Mucosa of rectum (tissue), 2 donors: ENCODE data around the gene PHPT1.
"Not testable (repeated sequence)": the region's sequence is repeated elsewhere in the genome, so short reads cannot be mapped to it uniquely, and the experiment has no call there.

Source experiments
- H3K27ac ChIP-seq, 2 donors: one replicate each; pipeline ENCODE4 v1.7.0; 2013; ENCODE audit warnings: inconsistent platforms in 2 of 2, low read depth in 2 of 2, low read length in 2 of 2
- H3K27me3 ChIP-seq, 2 donors: one replicate each; pipeline ENCODE4 v1.7.0; 2013; ENCODE audit warnings: low read length in 2 of 2; ENCODE audit not compliant: control insufficient read depth in 2 of 2, insufficient read depth in 2 of 2
- H3K36me3 ChIP-seq, 2 donors: one replicate each; pipeline ENCODE4 v1.7.0; 2013; ENCODE audit warnings: low read length in 2 of 2; ENCODE audit not compliant: control insufficient read depth in 2 of 2, insufficient read depth in 2 of 2
- H3K4me1 ChIP-seq, 2 donors: one replicate each; pipeline ENCODE4 v1.7.0; 2013; ENCODE audit warnings: low read length in 2 of 2, mild to moderate bottlenecking in 1 of 2; ENCODE audit not compliant: control insufficient read depth in 2 of 2, insufficient read depth in 2 of 2
- H3K4me3 ChIP-seq, 2 donors: one replicate each; pipeline ENCODE4 v1.7.0; 2013; ENCODE audit warnings: low read length in 2 of 2
- H3K9ac ChIP-seq, 2 donors: one replicate each; pipeline ENCODE4 v1.7.0; 2013; ENCODE audit warnings: low read length in 2 of 2, low read depth in 1 of 2, mild to moderate bottlenecking in 1 of 2
- H3K9me3 ChIP-seq, 2 donors: one replicate each; pipeline ENCODE4 v1.7.0; 2013; ENCODE audit warnings: low read length in 2 of 2; ENCODE audit not compliant: control insufficient read depth in 2 of 2
- donor health status: healthy.
- donor health status: Normal muscosa, but diverticular disease.

The PHPT1 gene

GRCh38 chr9:136837856-136838277 lies 11.3 kb upstream of the PHPT1 start:
- not testable (repeated sequence) for H3K4me3 ChIP-seq, H3K27me3 ChIP-seq, H3K9me3 ChIP-seq, H3K27ac ChIP-seq, H3K9ac ChIP-seq
- Histone ChIP-seq H3K4me1 (peaks cover 25 to 28% of the 10 kb centered on the region in 2 donors), H3K36me3 (peaks cover 6 to 10% of the 10 kb centered on the region in 2 donors)

- Histone ChIP-seq H3K36me3 (peaks cover 6 to 10% of the 10 kb centered on the region in 2 donors), H3K4me3 (no peak overlapping the region), H3K4me1 (peaks cover 31 to 34% of the 10 kb centered on the region in 2 donors), H3K27me3 (no peaks in the 10 kb centered on the region), H3K9ac (no peak overlapping the region), H3K27ac (no peak overlapping the region), H3K9me3 (no peaks in the 10 kb centered on the region)
Observed at GRCh38 chr9:136838314-136839228, 10.6 kb upstream of the PHPT1 start.

GRCh38 chr9:136839229-136840139 lies 9.7 kb upstream of the PHPT1 start:
- Histone ChIP-seq H3K27me3 (no peaks in the 10 kb centered on the region), H3K4me3 (no peak overlapping the region), H3K36me3 (peaks cover 6 to 10% of the 10 kb centered on the region in 2 donors), H3K9me3 (no peaks in the 10 kb centered on the region), H3K4me1 (peaks cover 31 to 34% of the 10 kb centered on the region in 2 donors), H3K27ac (peak overlapping the region in 1 of 2 donors; percentile 86), H3K9ac (no peak overlapping the region)

GRCh38 chr9:136840140-136840876 lies 8.9 kb upstream of the PHPT1 start:
- Histone ChIP-seq H3K4me1 (peaks cover 31 to 34% of the 10 kb centered on the region in 2 donors), H3K4me3 (no peak overlapping the region), H3K9ac (peak overlapping the region; percentile 6 to 57), H3K36me3 (peaks cover 3 to 8% of the 10 kb centered on the region in 2 donors), H3K27me3 (no peaks in the 10 kb centered on the region), H3K9me3 (no peaks in the 10 kb centered on the region), H3K27ac (peak overlapping the region; percentile 86)

GRCh38 chr9:136840877-136841645 lies 8.1 kb upstream of the PHPT1 start:
- peaks cover 3 to 8% of the 10 kb centered on the region in 2 donors for H3K36me3 ChIP-seq
- no peaks in the 10 kb centered on the region for H3K27me3 ChIP-seq
- H3K4me1 ChIP-seq, result peaks cover 31 to 34% of the 10 kb centered on the region in 2 donors
- H3K4me3 ChIP-seq, result peak overlapping the region in 1 of 2 donors; percentile 2
- peak overlapping the region; percentile 86 for H3K27ac ChIP-seq
- no peaks in the 10 kb centered on the region for H3K9me3 ChIP-seq
- H3K9ac ChIP-seq, result peak overlapping the region; percentile 6 to 70

GRCh38 chr9:136841646-136842379 lies 7.4 kb upstream of the PHPT1 start:
- H3K27ac ChIP-seq, result peak overlapping the region; percentile 86
- H3K4me1 ChIP-seq, result peaks cover 34 to 36% of the 10 kb centered on the region in 2 donors
- H3K9me3 ChIP-seq, H3K36me3 ChIP-seq, H3K27me3 ChIP-seq: not testable (repeated sequence)
- peak overlapping the region; percentile 64 to 68 for H3K4me3 ChIP-seq
- H3K9ac ChIP-seq, result peak overlapping the region in 1 of 2 donors; percentile 70

- Histone ChIP-seq H3K4me1 (peaks cover 34 to 36% of the 10 kb centered on the region in 2 donors), H3K9ac (peak within 1 kb of the TSS; percentile 24 to 70), H3K27ac (peak within 1 kb of the TSS; percentile 86), H3K4me3 (peak within 1 kb of the TSS; percentile 64 to 68)
- H3K9me3 ChIP-seq, H3K27me3 ChIP-seq, H3K36me3 ChIP-seq: not testable (repeated sequence)
Observed at GRCh38 chr9:136842380-136842948, 6.7 kb upstream of the PHPT1 start, which contains the start of gene AJM1. TSS of gene AJM1 (plus strand) at chr9:136842478. CDS start at chr9:136844415, 1,937 bp downstream.

- not testable (repeated sequence) for H3K4me3 ChIP-seq, H3K27me3 ChIP-seq
- H3K4me1 ChIP-seq, result peaks cover 34 to 42% of the 10 kb centered on the region in 2 donors
Observed at GRCh38 chr9:136843159-136843800, 5.9 kb upstream of the PHPT1 start.

More at GRCh38 chr9:136843159-136843800, 5.9 kb upstream of the PHPT1 start:
- H3K27ac ChIP-seq, result peak overlapping the region; percentile 30 to 86
- peak overlapping the region; percentile 0 to 24 for H3K9ac ChIP-seq
- H3K9me3 ChIP-seq, H3K36me3 ChIP-seq: not testable (repeated sequence)
